ENCODE data around the gene REEP1. TPM values are rescaled to one million over a fixed set of nuclear protein-coding genes. Genes with fewer than 3 reads are reported as not detected.

The REEP1 gene
- total and polyA plus RNA-seq, 2 of the 8 experiments (the other 6 are each of a cell fraction or from before 2014, with no cell fraction given): 0.74 to 1.5 TPM

DNA sequence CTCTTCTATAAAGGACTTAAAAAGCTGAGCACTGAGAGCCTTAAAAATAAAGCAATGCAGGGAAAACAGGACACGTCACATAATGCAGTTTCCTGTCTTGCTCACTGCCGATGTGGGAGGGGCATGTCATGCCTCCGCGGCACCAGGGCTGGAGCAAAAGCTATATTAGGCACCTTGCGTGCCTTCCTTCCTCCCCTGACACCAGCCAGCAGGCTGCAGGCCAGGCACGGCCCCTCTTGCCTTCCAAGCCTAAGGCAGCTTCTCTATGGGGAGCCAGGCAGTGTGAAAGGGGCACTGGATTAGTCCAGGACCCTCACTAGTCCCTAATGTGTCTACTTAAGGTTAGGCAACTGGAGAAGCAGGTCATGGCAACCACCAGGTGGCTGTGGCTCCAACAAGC is 111.8 kb downstream of the REEP1 start:
- DNase-seq (ENCODE audit: low read depth in 1 of 2, low spot score in 2 of 2): no peak
- ChIA-PET POLR2A (ENCODE audit: partially characterized antibody) (interaction anchor here (0.7 kb wide), 1 partner anchor 135 kb away, joined by 3 read pairs; no protein-coding TSS in a partner anchor), CTCF (ENCODE audit: partially characterized antibody) (interaction anchor here (0.8 to 6.8 kb wide), 5 partner anchors 10 to 72 kb away, joined by 3 to 62 read pairs (median 3); no protein-coding TSS in a partner anchor)
- Histone ChIP-seq H3K23ac (ENCODE audit: insufficient read length) (no peak overlapping the region), H4K8ac (ENCODE audit: extremely low read depth, insufficient read depth, low read length) (no peak overlapping the region), H3K14ac (ENCODE audit: insufficient read length) (no peak overlapping the region), H4K5ac (ENCODE audit: insufficient read length, low read depth, low read length) (no peak overlapping the region), H2AFZ (ENCODE audit: low read length) (no peak overlapping the region), H3K9me3 (ENCODE audit: insufficient read depth in 2 of 2, low read depth in 1 of 2, low read length in 1 of 2) (no peaks in the 10 kb centered on the region), H2AK5ac (ENCODE audit: low read depth, low read length) (no peak overlapping the region), H2BK15ac (ENCODE audit: low read length) (no peak overlapping the region), H2BK12ac (ENCODE audit: low read depth, low read length) (no peak overlapping the region), H3K79me2 (ENCODE audit: control insufficient read depth in 1 of 2, insufficient read depth in 2 of 2, low read length in 2 of 2) (no peaks in the 10 kb centered on the region), H2BK20ac (ENCODE audit: low read length) (no peak overlapping the region), H4K20me1 (replicated peaks in 1 of 2; ENCODE audit: control insufficient read depth in 1 of 2, insufficient read depth in 2 of 2, low read length in 2 of 2) (no peaks in the 10 kb centered on the region), H3K27me3 (replicated peaks in 1 of 4; ENCODE audit: control insufficient read depth in 3 of 4, extremely low read depth in 1 of 4, insufficient read depth in 3 of 4, low read length in 3 of 4) (no peaks in the 10 kb centered on the region), H3K23me2 (ENCODE audit: low read depth, low read length) (no peaks in the 10 kb centered on the region), H3K18ac (ENCODE audit: extremely low read depth, low read length) (no peak overlapping the region), H3K79me1 (ENCODE audit: low read depth, low read length) (no peaks in the 10 kb centered on the region), H4K91ac (replicated peaks; ENCODE audit: insufficient read length, low read length) (no peak overlapping the region), H2BK120ac (replicated peaks; ENCODE audit: low read depth, low read length) (no peak overlapping the region), H2BK5ac (ENCODE audit: low read depth, low read length) (no peak overlapping the region), H3K9ac (replicated peaks in 1 of 4; ENCODE audit: extremely low read depth in 1 of 4, low read depth in 3 of 4, low read length in 3 of 4) (no peak overlapping the region), H3K4me2 (ENCODE audit: insufficient read depth in 1 of 2, low read depth in 2 of 2, low read length in 2 of 2) (no peak overlapping the region), H3K4ac (replicated peaks; ENCODE audit: insufficient read length, low read depth, low read length) (no peak overlapping the region), H3K36me3 (ENCODE audit: control insufficient read depth in 2 of 4, insufficient read depth in 4 of 4, low read length in 3 of 4) (no peaks in the 10 kb centered on the region), H3K4me1 (replicated peaks in 1 of 4; ENCODE audit: control insufficient read depth in 3 of 4, insufficient read depth in 4 of 4, low read length in 3 of 4) (peaks cover 2 to 12% (median 5%) of the 10 kb centered on the region in 4 experiments; a peak in 4 of 7 replicates), H3K56ac (replicated peaks; ENCODE audit: insufficient read length, low read depth, low read length) (no peak overlapping the region), H3K4me3 (ENCODE audit: extremely low read depth in 1 of 4, insufficient read depth in 2 of 4, low read depth in 3 of 4, low read length in 4 of 4) (no peak overlapping the region), H3K27ac (ENCODE audit: low read depth, low read length) (no peak overlapping the region)
- no peak for FAIRE-seq
- 87% methylated on average over 5 of the region's 6 CpGs; no CpG with 5 or more reads in 1 of the 2 experiments for WGBS, 2 experiments (ENCODE audit: extremely low coverage in 1 of 2, insufficient coverage in 1 of 2, insufficient read length in 1 of 2, insufficient replicate concordance in 2 of 2, low coverage in 1 of 2, low lambda C conversion rate in 2 of 2, missing lambda C conversion rate in 1 of 2)
- TF ChIP-seq TEAD4 (IDR thresholded peaks at IDR 0.05; ENCODE audit: low read depth, low read length): no peak
- TF ChIP-seq PHF8 (conservative IDR thresholded peaks at IDR 0.05; ENCODE audit: low read depth, low read length): no peak
- TF ChIP-seq KDM1A (IDR thresholded peaks at IDR 0.05; ENCODE audit: borderline replicate concordance, low read length): no peak
- no peak for TF ChIP-seq CEBPB (IDR thresholded peaks at IDR 0.05; ENCODE audit: low read depth, low read length)
- TF ChIP-seq JUN (IDR thresholded peaks at IDR 0.05; ENCODE audit: low read depth, low read length): no peak
- TF ChIP-seq, protein P1, sequence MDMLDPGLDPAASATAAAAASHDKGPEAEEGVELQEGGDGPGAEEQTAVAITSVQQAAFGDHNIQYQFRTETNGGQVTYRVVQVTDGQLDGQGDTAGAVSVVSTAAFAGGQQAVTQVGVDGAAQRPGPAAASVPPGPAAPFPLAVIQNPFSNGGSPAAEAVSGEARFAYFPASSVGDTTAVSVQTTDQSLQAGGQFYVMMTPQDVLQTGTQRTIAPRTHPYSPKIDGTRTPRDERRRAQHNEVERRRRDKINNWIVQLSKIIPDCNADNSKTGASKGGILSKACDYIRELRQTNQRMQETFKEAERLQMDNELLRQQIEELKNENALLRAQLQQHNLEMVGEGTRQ (IDR thresholded peaks at IDR 0.05; ENCODE audit: low read length): no peak
- TF ChIP-seq, protein P2, sequence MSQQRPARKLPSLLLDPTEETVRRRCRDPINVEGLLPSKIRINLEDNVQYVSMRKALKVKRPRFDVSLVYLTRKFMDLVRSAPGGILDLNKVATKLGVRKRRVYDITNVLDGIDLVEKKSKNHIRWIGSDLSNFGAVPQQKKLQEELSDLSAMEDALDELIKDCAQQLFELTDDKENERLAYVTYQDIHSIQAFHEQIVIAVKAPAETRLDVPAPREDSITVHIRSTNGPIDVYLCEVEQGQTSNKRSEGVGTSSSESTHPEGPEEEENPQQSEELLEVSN (IDR thresholded peaks at IDR 0.05): no peak
- TF ChIP-seq, protein P3, sequence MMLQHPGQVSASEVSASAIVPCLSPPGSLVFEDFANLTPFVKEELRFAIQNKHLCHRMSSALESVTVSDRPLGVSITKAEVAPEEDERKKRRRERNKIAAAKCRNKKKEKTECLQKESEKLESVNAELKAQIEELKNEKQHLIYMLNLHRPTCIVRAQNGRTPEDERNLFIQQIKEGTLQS (IDR thresholded peaks at IDR 0.05; ENCODE audit: insufficient read depth, low read depth, low read length): no peak
- TF ChIP-seq NANOG (IDR thresholded peaks at IDR 0.05; ENCODE audit: insufficient read depth, low read depth, low read length, poor library complexity, severe bottlenecking): no peak
- TF ChIP-seq RXRA (IDR thresholded peaks at IDR 0.05; ENCODE audit: insufficient read depth, low read depth, low read length): no peak
- no peak for TF ChIP-seq CBX8 (IDR thresholded peaks at IDR 0.05; ENCODE audit: borderline replicate concordance, low read depth, low read length)

Data from H1 (cell line).